ENCODE results near the gene ATP8A1.

- TF ChIP-seq ZBTB43 (CRISPR knock-in tag; IDR thresholded peaks at IDR 0.05) (no peak), ZNF416 (CRISPR knock-in tag; IDR thresholded peaks at IDR 0.05) (no peak), HMGXB4 (CRISPR knock-in tag; IDR thresholded peaks at IDR 0.05) (no peak), ARID4B (CRISPR knock-in tag; IDR thresholded peaks at IDR 0.05; ENCODE audit: borderline replicate concordance) (no peak), CTCF (IDR thresholded peaks at IDR 0.05) (no peak), ATF3 (CRISPR knock-in tag; conservative IDR thresholded peaks at IDR 0.05) (no peak), MAX (CRISPR knock-in tag; IDR thresholded peaks at IDR 0.05) (no peak), ZNF281 (CRISPR knock-in tag; IDR thresholded peaks at IDR 0.05) (no peak), USF2 (CRISPR knock-in tag; IDR thresholded peaks at IDR 0.05) (no peak), RORB (CRISPR knock-in tag; IDR thresholded peaks at IDR 0.05) (no peak)
Observed at GRCh38 chr4:42364266-42365053, 292.4 kb downstream of the ATP8A1 start.
